Stimulated activated CD8-positive, alpha-beta memory T cell treated with anti-CD3 and anti-CD28 coated beads, Interleukin-7, amount 100 ng/mL, for 48 hours (primary cell): ENCODE data around the gene CNOT1.

Experiments used
- DNase-seq, 2 donors: peaks; one replicate each; pipeline ENCODE4 v3.0.0-alpha.2; 2020; ENCODE audit warnings: low read depth in 1 of 2; ENCODE audit errors: extremely low read depth in 1 of 2

The CNOT1 gene

GRCh38 chr16:58488531-58488930, 141.1 kb downstream of the CNOT1 start:
- DNase-seq: no peak

- peak; percentile 33 to 51 for DNase-seq
Measured at GRCh38 chr16:58487566-58488351, 141.9 kb downstream of the CNOT1 start.

- DNase-seq: no peak
Measured at GRCh38 chr16:58485184-58485887, 144.3 kb downstream of the CNOT1 start.

- no peak for DNase-seq
Measured at GRCh38 chr16:58481931-58482330, 147.7 kb downstream of the CNOT1 start.

- no peak for DNase-seq
Measured at GRCh38 chr16:58481226-58481869, 148.3 kb downstream of the CNOT1 start.

- DNase-seq: no peak
Measured at GRCh38 chr16:58478427-58478826, 151.2 kb downstream of the CNOT1 start.

GRCh38 chr16:58476791-58477190, 152.8 kb downstream of the CNOT1 start:
- DNase-seq: no peak

GRCh38 chr16:58475091-58475619, 154.5 kb downstream of the CNOT1 start:
- DNase-seq: no peak

- no peak for DNase-seq
Measured at GRCh38 chr16:58474296-58474695, 155.3 kb downstream of the CNOT1 start.

GRCh38 chr16:58472827-58473226, 156.8 kb downstream of the CNOT1 start:
- no peak for DNase-seq

GRCh38 chr16:58472266-58472665, 157.4 kb downstream of the CNOT1 start:
- no peak for DNase-seq

GRCh38 chr16:58471209-58471975, 158.2 kb downstream of the CNOT1 start:
- DNase-seq: no peak
